Muscle of back (tissue), 11 donors: Measurements from ENCODE around the gene CIZ1. TPM values are rescaled to one million over a fixed set of nuclear protein-coding genes. Genes with fewer than 3 reads are reported as not detected.

Source experiments
- DNase-seq, 3 donors: peaks; one replicate each; pipeline versions ENCODE4 v3.0.0 to v3.0.0-alpha.2; 2013
- polyA plus RNA-seq, 10 donors: library from polyadenylated mRNA; unstranded; fragments of 120-200 nt; gene quantifications; one replicate each; pipeline ENCODE4 v1.2.1, GENCODE V29; 2013; ENCODE audit not compliant: insufficient read length in 10 of 10

CIZ1 gene
- polyA plus RNA-seq, 10 donors: 84.8 to 128 (median 99.1) TPM

GRCh38 chr9:128163027-128163515 is 28.3 kb downstream of the CIZ1 start:
- no peak for DNase-seq

- no peak for DNase-seq
These were observed 29.0 kb downstream of the CIZ1 start for GRCh38 chr9:128162215-128163026.

- DNase-seq: no peak
These were observed 30.0 kb downstream of the CIZ1 start for GRCh38 chr9:128161215-128161902.

- no peak for DNase-seq
These were observed 30.8 kb downstream of the CIZ1 start for GRCh38 chr9:128160603-128160987.

GRCh38 chr9:128159784-128160602 is 31.4 kb downstream of the CIZ1 start, which contains the start of gene BBLN:
Gene BBLN, plus strand, starts transcription at chr9:128160265. Its CDS starts 143 bp downstream, at chr9:128160408.
- peak; percentile 94 to 96 (median 94) for DNase-seq

- DNase-seq: no peak
These were observed 31.9 kb downstream of the CIZ1 start for GRCh38 chr9:128159522-128159783.

GRCh38 chr9:128155736-128156500 is 35.5 kb downstream of the CIZ1 start:
- no peak for DNase-seq

- no peak for DNase-seq
These were observed 37.3 kb downstream of the CIZ1 start for GRCh38 chr9:128153947-128154695.

- DNase-seq: no peak
These were observed 38.1 kb downstream of the CIZ1 start for GRCh38 chr9:128153060-128153946.

- DNase-seq: no peak
These were observed 39.0 kb downstream of the CIZ1 start for GRCh38 chr9:128152133-128153059.

- no peak for DNase-seq
These were observed 39.9 kb downstream of the CIZ1 start for GRCh38 chr9:128151309-128152132.

- DNase-seq: no peak
These were observed 40.6 kb downstream of the CIZ1 start for GRCh38 chr9:128150594-128151308.

GRCh38 chr9:128149951-128150593 is 41.3 kb downstream of the CIZ1 start:
- DNase-seq: no peak

- peak in 1 of 3 donors; percentile 58 for DNase-seq
These were observed 42.2 kb downstream of the CIZ1 start, which contains the start of gene LCN2 for GRCh38 chr9:128149001-128149701. Gene LCN2, plus strand, starts transcription at chr9:128149453. Its CDS starts 73 bp downstream, at chr9:128149526.

GRCh38 chr9:128148509-128149000 is 42.8 kb downstream of the CIZ1 start:
- DNase-seq: no peak
